GM18907 (cell line): ENCODE results near the gene KCNJ1.

Source experiments
- ATAC-seq: cut with Tn5 transposase; IDR thresholded peaks from one replicate; pipeline ENCODE4 v1.9.1; 2021; ENCODE audit warnings: mild to moderate bottlenecking, moderate library complexity; ENCODE audit not compliant: unreplicated experiment

KCNJ1 gene

GRCh38 chr11:128884703-128885338, 17.7 kb upstream of the KCNJ1 start:
- peak; percentile 83 for ATAC-seq

GRCh38 chr11:128884054-128884453, 17.0 kb upstream of the KCNJ1 start:
- no peak for ATAC-seq

- no peak for ATAC-seq
These were observed 15.4 kb upstream of the KCNJ1 start for GRCh38 chr11:128882451-128882850.

GRCh38 chr11:128881221-128881620, 14.1 kb upstream of the KCNJ1 start:
- no peak for ATAC-seq

- no peak for ATAC-seq
These were observed 12.7 kb upstream of the KCNJ1 start for GRCh38 chr11:128879817-128880216.

- ATAC-seq, result no peak
These were observed 11.4 kb upstream of the KCNJ1 start for GRCh38 chr11:128878455-128878854.

- no peak for ATAC-seq
These were observed 10.6 kb upstream of the KCNJ1 start for GRCh38 chr11:128877726-128878125.

GRCh38 chr11:128876133-128876650, 9.1 kb upstream of the KCNJ1 start:
- no peak for ATAC-seq

GRCh38 chr11:128874427-128874826, 7.3 kb upstream of the KCNJ1 start:
- ATAC-seq, result no peak

GRCh38 chr11:128872594-128872993, 5.5 kb upstream of the KCNJ1 start:
- ATAC-seq, result no peak

- ATAC-seq, result no peak
These were observed 5.0 kb upstream of the KCNJ1 start for GRCh38 chr11:128872094-128872493.

GRCh38 chr11:128871168-128871610, 4.1 kb upstream of the KCNJ1 start:
- ATAC-seq, result no peak

GRCh38 chr11:128868841-128869671, 2.0 kb upstream of the KCNJ1 start:
- no peak for ATAC-seq

- ATAC-seq, result no peak
These were observed 1.6 kb downstream of the KCNJ1 start for GRCh38 chr11:128865490-128865889.

- ATAC-seq, result no peak
These were observed 4.0 kb downstream of the KCNJ1 start for GRCh38 chr11:128862908-128863660.

- ATAC-seq, result no peak
These were observed 4.7 kb downstream of the KCNJ1 start for GRCh38 chr11:128862406-128862805.

GRCh38 chr11:128860571-128861361, 6.3 kb downstream of the KCNJ1 start:
- ATAC-seq, result no peak

GRCh38 chr11:128859563-128860441, 7.3 kb downstream of the KCNJ1 start:
- ATAC-seq, result peak; percentile 86

- no peak for ATAC-seq
These were observed 9.8 kb downstream of the KCNJ1 start for GRCh38 chr11:128857341-128857740.

GRCh38 chr11:128856241-128856640, 10.9 kb downstream of the KCNJ1 start:
- ATAC-seq, result no peak
